OCI-LY7 (cell line): ENCODE measurements around the gene KIF16B.

Source experiments
- CTCF ChIP-seq: fragments of 200-600 bp; sonication (generic); conservative IDR thresholded peaks from 2 replicates; pipeline ENCODE4 v1.5.1; 2014; ENCODE audit warnings: mild to moderate bottlenecking, antibody characterized with exemption, low read length, moderate library complexity, mixed read lengths
- EZH2phosphoT487 ChIP-seq: fragments of 200-600 bp; sonication (generic); IDR thresholded peaks from 2 replicates; pipeline ENCODE4 v1.6.1; 2018; ENCODE audit warnings: low read depth, borderline replicate concordance, mild to moderate bottlenecking, mixed run types, antibody characterized with exemption, low read length, moderate library complexity, mixed read lengths

- TF ChIP-seq CTCF (no peak), EZH2phosphoT487 (no peak)
These were observed 302.3 kb downstream of the KIF16B start for GRCh38 chr20:16270989-16271388.
